K562 (cell line): ENCODE data around the gene ELF2. TPM values are rescaled to one million over a fixed set of nuclear protein-coding genes. Genes with fewer than 3 reads are reported as not detected.

Source experiments
- ATF7 ChIP-seq: fragments of 450-650 bp; IDR thresholded peaks from 2 replicates; pipeline ENCODE4 v1.7.1; 2014; ENCODE audit warnings: mild to moderate bottlenecking, moderate library complexity
- BRD4 ChIP-seq: fragments of 200-600 bp; sonication (generic); IDR thresholded peaks from 2 replicates; pipeline ENCODE4 v1.6.1; 2017; ENCODE audit warnings: inconsistent platforms
- CEBPB ChIP-seq: fragments of 450-650 bp; IDR thresholded peaks from 2 replicates; pipeline ENCODE4 v1.6.1; 2016; ENCODE audit warnings: missing genetic modification characterization, missing compliant biosample characterization
- CGGBP1 ChIP-seq: fragments of 250-450 bp; sonication (Bioruptor Pico); IDR thresholded peaks from 2 replicates; pipeline ENCODE4 v1.9.0; 2021; ENCODE audit warnings: mild to moderate bottlenecking
- CREM ChIP-seq: IDR thresholded peaks from 2 replicates; pipeline ENCODE4 v1.6.1; 2014; ENCODE audit warnings: antibody characterized with exemption, low read depth
- CXXC5 ChIP-seq: fragments of 250-450 bp; sonication (Bioruptor Pico); IDR thresholded peaks from 2 replicates; pipeline ENCODE4 v1.8.0; 2022; ENCODE audit warnings: inconsistent platforms, mild to moderate bottlenecking, moderate library complexity
- E2F1 ChIP-seq: sonication (generic); formaldehyde crosslinking; IDR thresholded peaks from 2 replicates; pipeline ENCODE4 v1.8.1; 2023; ENCODE audit warnings: mild to moderate bottlenecking, missing genetic modification reagents, moderate library complexity
- GTF2F1 ChIP-seq: IDR thresholded peaks from 2 replicates; pipeline ENCODE4 v1.6.1; 2011; ENCODE audit warnings: low read depth, low read length, improper control_type of control experiment
- ILK ChIP-seq: fragments of 450-650 bp; IDR thresholded peaks from 2 replicates; pipeline ENCODE4 v1.6.1; 2016; ENCODE audit warnings: missing genetic modification characterization, low read depth, mild to moderate bottlenecking, missing compliant biosample characterization, moderate library complexity, borderline replicate concordance
- JUND ChIP-seq, 2 experiments: IDR thresholded peaks; 2 replicates in 1 of 2; 3 replicates in 1 of 2; pipeline ENCODE4 v1.6.1; 2011; ENCODE audit warnings: borderline replicate concordance in 2 of 2, low read depth in 2 of 2, low read length in 2 of 2, improper control_type of control experiment in 1 of 2, missing biosample characterization in 1 of 2, missing genetic modification characterization in 1 of 2, missing genetic modification reagents in 1 of 2
- KAT2B ChIP-seq: IDR thresholded peaks from one replicate; pipeline ENCODE4 v1.6.1; 2012; ENCODE audit warnings: low read depth, mild to moderate bottlenecking, control low read depth, inconsistent platforms, low read length, moderate library complexity
- KLF13 ChIP-seq: fragments of 450-650 bp; IDR thresholded peaks from 2 replicates; pipeline ENCODE4 v1.6.1; 2016; ENCODE audit warnings: missing genetic modification characterization, low read depth, mild to moderate bottlenecking, missing compliant biosample characterization, moderate library complexity, borderline replicate concordance
- L3MBTL2 ChIP-seq: fragments of 450-650 bp; IDR thresholded peaks from 2 replicates; pipeline ENCODE4 v1.6.1; 2016; ENCODE audit warnings: mild to moderate bottlenecking, moderate library complexity
- MAZ ChIP-seq, 2 experiments: fragments of 450-650 bp in 1 of 2; sonication (generic) in 1 of 2; formaldehyde crosslinking; IDR thresholded peaks in 1 of 2; conservative IDR thresholded peaks in 1 of 2; 2 replicates each; pipeline versions ENCODE4 v1.4.0 to v1.5.0; 2020; ENCODE audit warnings: mild to moderate bottlenecking in 1 of 2, missing genetic modification reagents in 1 of 2
- MYNN ChIP-seq, 2 experiments: sonication (generic); formaldehyde crosslinking in 1 of 2; IDR thresholded peaks; 2 replicates each; pipeline versions ENCODE4 v1.5.0 to v1.6.1; 2016 to 2020; ENCODE audit warnings: antibody characterized with exemption in 1 of 2, missing genetic modification reagents in 1 of 2
- NKRF ChIP-seq: fragments of 450-650 bp; IDR thresholded peaks from 2 replicates; pipeline ENCODE4 v1.6.1; 2016; ENCODE audit warnings: borderline replicate concordance
- RBBP5 ChIP-seq: fragments of 200-600 bp; sonication (generic); IDR thresholded peaks from 2 replicates; pipeline ENCODE4 v1.6.1; 2012; ENCODE audit warnings: borderline replicate concordance, mild to moderate bottlenecking, low read length, control low read depth, inconsistent platforms; ENCODE audit not compliant: insufficient read depth, poor library complexity, severe bottlenecking
- SAP30 ChIP-seq: fragments of 200-600 bp; sonication (generic); IDR thresholded peaks from 2 replicates; pipeline ENCODE4 v1.6.1; 2012; ENCODE audit warnings: borderline replicate concordance, low read depth, mild to moderate bottlenecking, moderate library complexity, low read length, control low read depth, inconsistent platforms; ENCODE audit not compliant: insufficient read depth, poor library complexity, severe bottlenecking
- SNIP1 ChIP-seq: fragments of 450-650 bp; IDR thresholded peaks from 2 replicates; pipeline ENCODE4 v1.7.1; 2017; ENCODE audit warnings: low read depth, mild to moderate bottlenecking
- ZNF274 ChIP-seq: IDR thresholded peaks from 2 replicates; pipeline ENCODE4 v1.6.1; 2011; ENCODE audit warnings: low read depth, mild to moderate bottlenecking, low read length, moderate library complexity, borderline replicate concordance
- ZNF431 ChIP-seq: sonication (generic); formaldehyde crosslinking; IDR thresholded peaks from 2 replicates; pipeline ENCODE4 v1.8.0; 2022; ENCODE audit warnings: mild to moderate bottlenecking, missing genetic modification reagents
- polyA plus RNA-seq, 8 experiments: library from polyadenylated mRNA; depleted of rRNA in 4 of 8; stranded (reverse) in 5 of 8; unstranded in 3 of 8; fragments of >200 nt; fragmentation: Nextera tagmentation in 2 of 8; fragmentation: Illumina TruSeq in 1 of 8; extraction: Ambion mirVana in 2 of 8; extraction: Trizol in 1 of 8; gene quantifications; 2 replicates each; pipeline versions ENCODE4 v1.2.1 to v1.2.3, GENCODE V29; 2011 to 2014; ENCODE audit warnings: inconsistent platforms in 1 of 8, missing spikeins in 1 of 8
- total RNA-seq, 7 experiments: library from RNA; depleted of rRNA in 6 of 7; stranded (reverse); fragments of >200 nt in 6 of 7; fragmentation: Illumina TruSeq in 2 of 7; extraction: Trizol in 2 of 7; gene quantifications; 2 replicates each; pipeline versions ENCODE4 v1.2.1 to v1.2.3, GENCODE V29; 2011 to 2021; ENCODE audit warnings: low replicate concordance in 1 of 7

The ELF2 gene
- total and polyA plus RNA-seq, 9 of the 15 experiments (the other 6 are each of a cell fraction or from before 2014, with no cell fraction given): 9.4 to 58.7 (median 41.6) TPM

DNA sequence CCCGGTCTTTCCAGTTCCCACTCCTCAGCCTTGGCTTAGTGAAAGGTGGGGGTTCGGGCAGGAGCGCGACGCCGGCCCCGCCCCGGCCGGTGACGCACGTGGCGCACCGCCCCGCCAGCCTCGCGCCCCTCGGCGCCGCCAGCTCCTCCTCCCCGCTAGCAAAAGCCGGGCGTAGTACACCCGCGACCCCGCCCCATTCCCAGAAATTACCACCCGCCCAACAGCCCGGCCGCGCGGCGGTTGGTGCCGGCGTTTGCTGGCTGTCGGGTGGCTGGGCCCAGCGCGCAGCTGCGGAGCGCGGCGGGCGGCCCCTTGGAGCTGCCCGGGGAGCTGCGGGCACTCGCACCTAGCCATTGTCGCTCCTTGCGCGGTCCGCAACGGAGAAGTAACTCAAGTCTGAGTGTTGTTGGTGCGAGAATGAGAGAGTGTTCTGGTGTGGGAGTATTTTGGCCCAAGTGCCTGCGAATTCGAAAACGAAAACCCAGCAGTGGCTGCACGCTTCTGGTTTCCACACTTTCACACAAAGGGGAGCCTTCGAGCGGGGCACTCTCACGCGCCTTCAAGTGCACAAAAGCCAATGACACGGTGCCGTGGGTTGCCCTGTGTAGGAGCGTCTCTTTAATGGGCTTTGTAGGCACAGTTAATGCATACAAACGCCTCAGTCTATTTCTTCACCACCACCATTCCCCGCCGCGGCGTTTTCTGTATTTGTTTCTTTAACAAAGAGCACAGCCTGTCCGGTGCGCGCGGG is 1.0 kb upstream of the ELF2 start (continued):
- TF ChIP-seq JUND (IDR thresholded peaks at IDR 0.05; ENCODE audit: borderline replicate concordance, low read depth, low read length) (peak; percentile 23; the same call in 1 of the 2 replicates), JUND (tag; IDR thresholded peaks at IDR 0.05; ENCODE audit: borderline replicate concordance, low read depth, low read length) (no peak), CXXC5 (CRISPR knock-in tag) (peak; percentile 84), ZNF431 (CRISPR knock-in tag) (peak; percentile 69), NKRF (peak; percentile 26; the same call in 1 of the 2 replicates), ATF7 (peak; percentile 75), CEBPB (tag) (no peak), ILK (tag) (no peak), ZNF274 (no peak), KAT2B (peak; percentile 43), CGGBP1 (CRISPR knock-in tag) (peak; percentile 80; the same call in 1 of the 2 replicates), RBBP5 (peak; percentile 62), MYNN (IDR thresholded peaks at IDR 0.05) (peak; percentile 59; the same call in 1 of the 2 replicates), MYNN (CRISPR knock-in tag; IDR thresholded peaks at IDR 0.05) (no peak), GTF2F1 (peak; percentile 59; the same call in 1 of the 2 replicates), SAP30 (peak; percentile 30), L3MBTL2 (peak; percentile 93), E2F1 (peak; percentile 68), KLF13 (tag) (0 out of 2 replicates have a peak, but pooled peaks have one; percentile 11), MAZ (CRISPR knock-in tag; conservative IDR thresholded peaks at IDR 0.05 in 1 of 2, IDR thresholded peaks at IDR 0.05 in 1 of 2) (peak in 1 of 2 experiments; percentile 28; a peak in 1 of 4 replicates), SNIP1 (no peak), BRD4 (0 out of 2 replicates have a peak, but pooled peaks have one; percentile 27), CREM (peak; percentile 71)
